Duodenal mucosa (tissue), 2 donors: Measurements from ENCODE around the gene OR3A2.
"Not testable (repeated sequence)": the region's sequence is repeated elsewhere in the genome, so short reads cannot be mapped to it uniquely, and the experiment has no call there.

ENCODE experiments used
- H3K27ac ChIP-seq: one replicate; pipeline ENCODE4 v1.7.0; 2013; ENCODE audit warnings: low read depth, low read length
- H3K27me3 ChIP-seq, 2 donors: one replicate each; pipeline ENCODE4 v1.7.0; 2013; ENCODE audit warnings: low read length in 2 of 2, control low read depth in 1 of 2; ENCODE audit not compliant: insufficient read depth in 2 of 2, control insufficient read depth in 1 of 2
- H3K36me3 ChIP-seq, 2 donors: one replicate each; pipeline ENCODE4 v1.7.0; 2013; ENCODE audit warnings: low read length in 2 of 2, control low read depth in 1 of 2; ENCODE audit not compliant: insufficient read depth in 2 of 2, control insufficient read depth in 1 of 2
- H3K4me1 ChIP-seq, 2 donors: one replicate each; pipeline ENCODE4 v1.7.0; 2013; ENCODE audit warnings: low read length in 2 of 2, control low read depth in 1 of 2; ENCODE audit not compliant: insufficient read depth in 2 of 2, control insufficient read depth in 1 of 2
- H3K4me3 ChIP-seq, 2 donors: one replicate each; pipeline ENCODE4 v1.7.0; 2013; ENCODE audit warnings: low read length in 2 of 2, low read depth in 1 of 2
- H3K9ac ChIP-seq, 2 donors: one replicate each; pipeline ENCODE4 v1.7.0; 2013; ENCODE audit warnings: low read length in 2 of 2, low read depth in 1 of 2
- H3K9me3 ChIP-seq, 2 donors: one replicate each; pipeline ENCODE4 v1.7.0; 2013; ENCODE audit warnings: low read length in 2 of 2, control low read depth in 1 of 2; ENCODE audit not compliant: control insufficient read depth in 1 of 2

The OR3A2 gene

GRCh38 chr17:3244841-3245240 lies 141.3 kb downstream of the OR3A2 start:
- H3K27me3 ChIP-seq, H3K36me3 ChIP-seq, H3K27ac ChIP-seq, H3K9ac ChIP-seq, H3K9me3 ChIP-seq, H3K4me1 ChIP-seq, H3K4me3 ChIP-seq: not testable (repeated sequence)

- H3K9ac ChIP-seq, H3K27ac ChIP-seq, H3K36me3 ChIP-seq, H3K9me3 ChIP-seq, H3K4me3 ChIP-seq, H3K4me1 ChIP-seq, H3K27me3 ChIP-seq: not testable (repeated sequence)
Observed at GRCh38 chr17:3241044-3241443, 145.1 kb downstream of the OR3A2 start.

- not testable (repeated sequence) for H3K4me3 ChIP-seq, H3K27me3 ChIP-seq, H3K9ac ChIP-seq, H3K27ac ChIP-seq, H3K9me3 ChIP-seq, H3K36me3 ChIP-seq, H3K4me1 ChIP-seq
Observed at GRCh38 chr17:3238685-3239084, 147.4 kb downstream of the OR3A2 start.

GRCh38 chr17:3232300-3232699 lies 153.8 kb downstream of the OR3A2 start:
- not testable (repeated sequence) for H3K36me3 ChIP-seq, H3K27me3 ChIP-seq, H3K27ac ChIP-seq, H3K4me1 ChIP-seq, H3K9me3 ChIP-seq, H3K9ac ChIP-seq, H3K4me3 ChIP-seq
